Colonic mucosa (tissue), 4 donors: Measurements from ENCODE around the gene GNAQ. TPM values are rescaled to one million over a fixed set of nuclear protein-coding genes. Genes with fewer than 3 reads are reported as not detected.

Source experiments
- DNase-seq: peaks from one replicate; pipeline ENCODE4 v3.0.0-alpha.2; 2020
- H3K27ac ChIP-seq: fragments of 200-600 bp; one replicate; pipeline ENCODE4 v1.8.0; 2021
- H3K27me3 ChIP-seq: fragments of 200-600 bp; one replicate; pipeline ENCODE4 v1.8.0; 2021
- H3K36me3 ChIP-seq: fragments of 200-600 bp; one replicate; pipeline ENCODE4 v1.8.0; 2021
- H3K4me1 ChIP-seq: fragments of 200-600 bp; one replicate; pipeline ENCODE4 v1.8.0; 2021; ENCODE audit warnings: mild to moderate bottlenecking
- H3K4me3 ChIP-seq: fragments of 200-600 bp; one replicate; pipeline ENCODE4 v1.8.0; 2021
- H3K9ac ChIP-seq, 2 donors: one replicate each; pipeline ENCODE4 v1.7.0; 2013; ENCODE audit warnings: control low read depth in 2 of 2, low read depth in 2 of 2, low read length in 2 of 2
- H3K9me3 ChIP-seq: fragments of 200-600 bp; one replicate; pipeline ENCODE4 v1.8.0; 2021
- intact Hi-C: fragments of 100-400 bp; cut with DNase I; formaldehyde crosslinking; loops from one replicate; pipeline ENCODE4 v1.14.1; 2022
- total RNA-seq, 2 donors: library from RNA; stranded (reverse); fragmentation: NEBNext Ultra II Directional in 1 of 2; extraction: Animal tissue kit (Norgen Biotek cat#: 25700) in 1 of 2; gene quantifications; one replicate each; pipeline ENCODE4 v1.2.1, GENCODE V29; 2021
- TF ChIP-seq, protein P1 (sequence below): fragments of 200-600 bp; IDR thresholded peaks from one replicate; pipeline ENCODE4 v1.8.0; 2022; ENCODE audit warnings: antibody characterized with exemption, mild to moderate bottlenecking
- donor health status: healthy.
- donor health status: DM: no; HTN: no; CAD: no.
- donor health status: DM: no; HTN: no; CAD: no.

Gene GNAQ
- total RNA-seq, 2 donors from 2014 or later = 75.6 to 105 TPM

DNA sequence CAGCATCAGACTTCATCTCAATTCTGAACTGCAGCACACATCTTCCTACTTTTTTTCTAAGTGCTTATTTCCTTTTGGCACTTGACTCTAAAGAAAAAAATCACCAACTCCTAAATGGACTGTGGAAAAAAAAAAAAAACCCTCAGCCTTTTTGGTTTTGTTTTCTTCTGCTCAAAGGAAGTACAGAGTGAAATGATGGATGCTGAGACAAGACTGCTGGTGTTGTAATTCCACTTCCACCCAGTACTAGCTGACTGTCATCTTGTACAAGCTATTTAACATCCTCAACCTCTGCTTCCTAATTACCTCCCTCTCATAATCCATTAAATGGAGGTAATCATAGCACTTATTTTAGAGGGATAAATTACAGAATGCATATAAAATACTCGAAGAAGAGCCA is 212.0 kb downstream of the GNAQ start:
- TF ChIP-seq, protein P1, sequence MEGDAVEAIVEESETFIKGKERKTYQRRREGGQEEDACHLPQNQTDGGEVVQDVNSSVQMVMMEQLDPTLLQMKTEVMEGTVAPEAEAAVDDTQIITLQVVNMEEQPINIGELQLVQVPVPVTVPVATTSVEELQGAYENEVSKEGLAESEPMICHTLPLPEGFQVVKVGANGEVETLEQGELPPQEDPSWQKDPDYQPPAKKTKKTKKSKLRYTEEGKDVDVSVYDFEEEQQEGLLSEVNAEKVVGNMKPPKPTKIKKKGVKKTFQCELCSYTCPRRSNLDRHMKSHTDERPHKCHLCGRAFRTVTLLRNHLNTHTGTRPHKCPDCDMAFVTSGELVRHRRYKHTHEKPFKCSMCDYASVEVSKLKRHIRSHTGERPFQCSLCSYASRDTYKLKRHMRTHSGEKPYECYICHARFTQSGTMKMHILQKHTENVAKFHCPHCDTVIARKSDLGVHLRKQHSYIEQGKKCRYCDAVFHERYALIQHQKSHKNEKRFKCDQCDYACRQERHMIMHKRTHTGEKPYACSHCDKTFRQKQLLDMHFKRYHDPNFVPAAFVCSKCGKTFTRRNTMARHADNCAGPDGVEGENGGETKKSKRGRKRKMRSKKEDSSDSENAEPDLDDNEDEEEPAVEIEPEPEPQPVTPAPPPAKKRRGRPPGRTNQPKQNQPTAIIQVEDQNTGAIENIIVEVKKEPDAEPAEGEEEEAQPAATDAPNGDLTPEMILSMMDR = no peak
- no peak for DNase-seq
- Histone ChIP-seq H3K36me3 (no peaks in the 10 kb centered on the region), H3K4me1 (no peaks in the 10 kb centered on the region), H3K9me3 (no peaks in the 10 kb centered on the region), H3K27ac (no peak overlapping the region), H3K9ac (no peak overlapping the region), H3K4me3 (no peak overlapping the region), H3K27me3 (no peaks in the 10 kb centered on the region)
- intact Hi-C loops = no loop called here

DNA sequence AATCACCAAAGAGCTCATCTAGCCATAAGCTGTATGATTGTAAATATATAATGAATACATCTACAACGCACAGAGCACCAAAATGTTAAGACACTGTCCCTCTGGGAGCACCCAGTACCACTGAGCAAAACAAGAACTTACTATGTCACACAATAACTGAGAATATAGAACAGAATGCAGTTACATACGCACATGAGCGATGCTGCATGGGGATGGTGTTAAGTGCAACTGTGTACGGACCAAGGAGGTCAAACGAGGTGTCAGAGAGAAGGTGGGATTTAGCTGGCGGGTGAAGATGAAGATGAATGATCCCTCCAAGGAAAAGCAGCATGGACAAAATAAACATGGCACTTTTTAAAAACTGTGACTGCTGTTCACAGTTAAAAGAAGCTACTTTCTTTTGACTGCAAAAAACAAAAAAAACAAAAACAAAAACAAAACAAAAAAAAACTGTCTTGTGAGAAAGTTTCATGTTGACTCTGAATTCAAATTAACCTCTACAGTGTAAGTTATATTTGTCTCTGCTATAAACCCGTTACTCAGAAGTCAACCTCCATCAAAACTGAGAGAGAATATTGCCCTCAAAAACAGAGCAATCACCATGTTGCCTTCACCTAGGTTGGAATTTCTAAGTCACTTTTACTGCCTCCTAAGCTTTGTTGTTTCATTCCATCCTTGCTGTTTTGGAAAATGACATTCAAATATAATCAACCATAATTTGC is 213.9 kb downstream of the GNAQ start:
- no peak overlapping the region for H3K9ac ChIP-seq
- DNase-seq = no peak
- H3K27me3 ChIP-seq = no peaks in the 10 kb centered on the region
- TF ChIP-seq, protein P1 = no peak
- intact Hi-C loops = no loop called here
- no peaks in the 10 kb centered on the region for H3K9me3 ChIP-seq
- no peak overlapping the region for H3K4me3 ChIP-seq
- no peaks in the 10 kb centered on the region for H3K4me1 ChIP-seq
- no peaks in the 10 kb centered on the region for H3K36me3 ChIP-seq
- no peak overlapping the region for H3K27ac ChIP-seq

DNA sequence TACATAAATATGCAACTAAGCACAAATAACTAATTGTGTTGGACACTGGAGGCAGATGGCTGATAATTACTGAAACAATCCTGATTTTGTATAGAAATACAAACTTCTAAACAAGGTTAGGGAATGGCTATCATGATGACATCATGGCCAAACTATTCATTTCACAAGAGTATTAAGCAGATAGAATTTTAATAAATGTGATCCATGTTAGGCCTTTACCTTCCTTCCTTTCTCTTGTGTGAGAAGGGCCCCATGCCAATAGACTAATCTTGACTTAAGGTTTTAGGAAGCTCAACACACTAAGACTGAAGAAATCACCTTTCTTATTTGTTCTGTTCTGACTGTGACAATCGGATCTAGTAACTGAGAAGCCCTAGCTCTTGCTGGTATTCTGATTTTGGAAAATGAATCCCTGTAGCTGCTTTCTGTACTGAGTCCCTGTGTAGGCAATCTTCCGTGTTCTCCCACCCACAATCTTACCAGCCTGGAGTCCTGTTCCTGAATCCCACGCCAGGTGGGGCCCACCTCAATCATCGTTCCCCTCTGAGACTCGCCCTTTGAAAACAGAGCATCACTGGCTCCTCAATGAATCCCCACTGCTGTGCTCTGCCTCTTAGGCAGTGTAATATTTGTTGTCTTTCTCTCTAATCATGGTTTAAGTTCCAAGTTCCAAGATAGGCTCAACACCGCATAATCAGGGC is 214.8 kb downstream of the GNAQ start:
- no peak for DNase-seq
- intact Hi-C loops = no loop called here
- Histone ChIP-seq H3K4me1 (no peaks in the 10 kb centered on the region), H3K4me3 (no peak overlapping the region), H3K9me3 (no peaks in the 10 kb centered on the region), H3K27me3 (no peaks in the 10 kb centered on the region), H3K36me3 (no peaks in the 10 kb centered on the region), H3K9ac (no peak overlapping the region), H3K27ac (no peak overlapping the region)
- TF ChIP-seq, protein P1 = no peak

DNA sequence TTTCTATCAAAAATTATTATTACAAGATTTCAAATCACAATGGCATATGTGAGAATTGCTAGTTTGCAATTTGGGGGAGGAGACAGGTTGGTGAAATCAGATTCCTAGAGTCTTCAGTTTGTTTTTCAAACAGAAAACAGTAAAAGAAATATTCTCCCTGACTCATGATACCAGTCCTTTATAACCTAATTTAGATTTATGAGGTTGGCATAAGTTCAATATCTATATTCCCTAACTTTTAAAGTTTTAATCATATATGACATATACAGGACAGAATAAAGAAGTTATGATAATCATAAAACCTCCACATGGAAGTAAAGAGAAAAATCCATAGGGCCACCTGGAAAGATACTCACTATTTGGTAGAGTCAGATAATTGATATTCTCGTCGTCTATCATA is 216.4 kb downstream of the GNAQ start:
- Histone ChIP-seq H3K27ac (no peak overlapping the region), H3K27me3 (no peaks in the 10 kb centered on the region), H3K36me3 (no peaks in the 10 kb centered on the region), H3K9ac (no peak overlapping the region), H3K4me3 (no peak overlapping the region), H3K4me1 (no peaks in the 10 kb centered on the region), H3K9me3 (no peaks in the 10 kb centered on the region)
- no peak for DNase-seq
- intact Hi-C loops = no loop called here
- TF ChIP-seq, protein P1 = no peak

DNA sequence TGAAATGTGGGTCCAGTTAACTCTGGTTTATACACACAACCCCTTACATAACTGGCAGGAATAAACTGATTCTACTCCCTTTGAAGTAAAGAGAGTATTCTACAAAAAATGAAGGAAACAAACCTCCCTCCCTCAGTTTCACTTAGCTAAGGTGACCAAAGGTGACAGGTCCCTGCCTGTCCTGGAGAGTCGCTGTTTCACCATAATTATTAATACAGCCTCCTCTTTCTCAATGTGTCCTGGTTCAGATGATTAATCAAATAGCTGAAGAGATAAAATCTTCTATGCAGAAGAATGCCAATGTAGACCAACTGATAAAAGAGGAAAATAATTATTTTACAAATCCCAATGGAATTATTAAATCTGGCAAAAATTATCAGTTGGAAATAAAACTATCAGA is 219.8 kb downstream of the GNAQ start:
- no peak overlapping the region for H3K9ac ChIP-seq
- no peaks in the 10 kb centered on the region for H3K36me3 ChIP-seq
- no peaks in the 10 kb centered on the region for H3K4me1 ChIP-seq
- no peak overlapping the region for H3K27ac ChIP-seq
- H3K9me3 ChIP-seq = no peaks in the 10 kb centered on the region
- DNase-seq = no peak
- no peak overlapping the region for H3K4me3 ChIP-seq
- TF ChIP-seq, protein P1 = no peak
- intact Hi-C loops = no loop called here
- H3K27me3 ChIP-seq = no peaks in the 10 kb centered on the region
